GM12878 (cell line): Measurements from ENCODE around the gene KCNQ1OT1. TPM values are rescaled to one million over a fixed set of nuclear protein-coding genes. Genes with fewer than 3 reads are reported as not detected.

ENCODE experiments used
- ATAC-seq: fragments of 200-7000 bp; cut with Tn5 transposase; 3 replicates; pipeline ENCODE4 v1.9.1; 2020; ENCODE audit warnings: mild to moderate bottlenecking, moderate library complexity
- BruUV-seq: library from RNA; stranded (reverse); fragments of 400-500 nt; replicated peaks from 2 replicates; lab custom pipeline; 2021; lab: Mats Ljungman, UMichigan
- CTCF ChIA-PET: fragments of 300-600 bp; sonication (Branson Sonifier 250); formaldehyde crosslinking; extraction: SDS; loops from one replicate; lab custom pipeline; 2021; ENCODE audit warnings: inconsistent platforms; lab: Yijun Ruan, JAX
- POLR2A ChIA-PET: fragments of 350-600 bp; formaldehyde crosslinking; extraction: SDS; loops from one replicate; lab custom pipeline; 2021; ENCODE audit warnings: inconsistent platforms; lab: Charles Lee
- RAD21 ChIA-PET: fragments of 300-600 bp; sonication (Branson Sonifier 250); formaldehyde crosslinking; loops from one replicate; lab custom pipeline; 2023; ENCODE audit warnings: antibody characterized with exemption; ENCODE audit not compliant: unreplicated experiment; lab: Charles Lee
- SMC1A ChIA-PET: fragments of 300-600 bp; sonication (Branson Sonifier 250); formaldehyde crosslinking; loops from one replicate; lab custom pipeline; 2023; ENCODE audit not compliant: unreplicated experiment, uncharacterized antibody; lab: Charles Lee
- DNase-seq: peaks from one replicate; pipeline ENCODE4 v3.0.0-alpha.2; 2011; ENCODE audit warnings: low read depth, low spot score
- FAIRE-seq: peaks from 3 replicates; lab custom pipeline; 2011; peaks lifted over from hg19 to GRCh38; lab: Jason Lieb, UNC
- H2AFZ ChIP-seq: 2 replicates; pipeline ENCODE4 v1.6.0; 2011; ENCODE audit warnings: low read depth, low read length, control low read depth; ENCODE audit not compliant: control insufficient read depth
- H3K27ac ChIP-seq: 2 replicates; pipeline ENCODE4 v1.5.1; 2011; ENCODE audit warnings: control low read depth; ENCODE audit not compliant: control insufficient read depth, insufficient read depth
- H3K27me3 ChIP-seq, 2 experiments: replicated peaks in 1 of 2; 2 replicates each; pipeline versions ENCODE4 v1.6.0 to v1.6.1; 2011; ENCODE audit warnings: low read length in 1 of 2; ENCODE audit not compliant: control insufficient read depth in 2 of 2, insufficient read depth in 2 of 2
- H3K36me3 ChIP-seq, 2 experiments: 2 replicates each; pipeline ENCODE4 v1.5.1; 2011; ENCODE audit warnings: low read length in 1 of 2; ENCODE audit not compliant: control insufficient read depth in 2 of 2, insufficient read depth in 2 of 2
- H3K4me1 ChIP-seq: 2 replicates; pipeline ENCODE4 v1.6.1; 2011; ENCODE audit warnings: mild to moderate bottlenecking, low read length, moderate library complexity, mixed read lengths; ENCODE audit not compliant: control insufficient read depth, insufficient read depth
- H3K4me2 ChIP-seq: 2 replicates; pipeline ENCODE4 v1.6.0; 2011; ENCODE audit warnings: control low read depth; ENCODE audit not compliant: control insufficient read depth, insufficient read depth
- H3K4me3 ChIP-seq: fragments of 200-600 bp; sonication (generic); 2 replicates; pipeline ENCODE4 v1.5.1; 2016
- H3K79me2 ChIP-seq: 2 replicates; pipeline ENCODE4 v1.6.0; 2011; ENCODE audit warnings: low read length; ENCODE audit not compliant: control insufficient read depth, insufficient read depth
- H3K9ac ChIP-seq: 2 replicates; pipeline ENCODE4 v1.8.0; 2011; ENCODE audit warnings: low read length, control low read depth, mixed read lengths; ENCODE audit not compliant: control insufficient read depth, insufficient read depth
- H3K9me3 ChIP-seq: replicated peaks from 3 replicates; pipeline ENCODE4 v1.5.1; 2011; ENCODE audit warnings: mild to moderate bottlenecking, low read length; ENCODE audit not compliant: control insufficient read depth, insufficient read depth
- H4K20me1 ChIP-seq: 2 replicates; pipeline ENCODE4 v1.6.0; 2011; ENCODE audit not compliant: control insufficient read depth, insufficient read depth
- MEF2A ChIP-seq: IDR thresholded peaks from 2 replicates; pipeline ENCODE4 v1.6.1; 2011; ENCODE audit warnings: low read depth, mild to moderate bottlenecking, low read length, moderate library complexity; ENCODE audit not compliant: insufficient read depth
- NFXL1 ChIP-seq: fragments of 450-650 bp; IDR thresholded peaks from 2 replicates; pipeline ENCODE4 v1.6.1; 2017; ENCODE audit warnings: antibody characterized with exemption, mild to moderate bottlenecking, borderline replicate concordance
- RFX5 ChIP-seq: IDR thresholded peaks from 2 replicates; pipeline ENCODE4 v1.6.1; 2011; ENCODE audit warnings: low read depth, low read length, improper control_type of control experiment
- SMAD1 ChIP-seq: fragments of 450-650 bp; IDR thresholded peaks from 2 replicates; pipeline ENCODE4 v1.6.1; 2018; ENCODE audit warnings: mild to moderate bottlenecking, low read depth; ENCODE audit not compliant: partially characterized antibody
- SMARCA5 ChIP-seq: fragments of 450-650 bp; IDR thresholded peaks from 2 replicates; pipeline ENCODE4 v1.6.1; 2017; ENCODE audit warnings: mild to moderate bottlenecking
- YY1 ChIP-seq: IDR thresholded peaks from 2 replicates; pipeline ENCODE4 v1.6.1; 2011; ENCODE audit warnings: low read depth, mild to moderate bottlenecking, low read length
- WGBS: methylation state at CpG from one replicate; pipeline ENCODE4 v1.1.6; 2016; ENCODE audit warnings: low lambda C conversion rate; ENCODE audit not compliant: insufficient replicate concordance, insufficient coverage; ENCODE audit errors: missing lambda C conversion rate; 5-methylcytosine and 5-hydroxymethylcytosine counted together
- in situ Hi-C: fragments of 300-500 bp; cut with MboI; formaldehyde crosslinking; loops from 9 replicates; pipeline ENCODE4 v1.14.3; 2018; ENCODE audit warnings: mixed read lengths
- intact Hi-C: fragments of 100-400 bp; cut with micrococcal nuclease; formaldehyde crosslinking; loops from one replicate; pipeline ENCODE4 v1.14.2; 2022; ENCODE audit not compliant: unreplicated experiment
- polyA plus RNA-seq, 11 experiments: library from polyadenylated mRNA; depleted of rRNA in 4 of 11; unstranded in 6 of 11; stranded (reverse) in 5 of 11; fragments of >200 nt; fragmentation: Nextera tagmentation in 4 of 11; fragmentation: Illumina TruSeq in 1 of 11; extraction: Ambion mirVana in 4 of 11; extraction: Trizol in 1 of 11; gene quantifications; 1 replicate in 1 of 11; 2 replicates in 10 of 11; pipeline versions ENCODE4 v1.2.1 to v1.2.3, GENCODE V29; 2011 to 2016; ENCODE audit warnings: inconsistent platforms in 2 of 11, missing spikeins in 2 of 11, low read depth in 1 of 11
- total RNA-seq, 4 experiments: library from RNA; depleted of rRNA in 3 of 4; stranded (reverse); fragments of >200 nt in 3 of 4; fragmentation: Illumina TruSeq in 1 of 4; extraction: Trizol in 1 of 4; gene quantifications; 2 replicates each; pipeline versions ENCODE4 v1.2.1 to v1.2.3, GENCODE V29; 2013 to 2021
- TF ChIP-seq, protein P1 (sequence below): fragments of 450-650 bp; IDR thresholded peaks from 2 replicates; pipeline ENCODE4 v1.6.1; 2017; ENCODE audit warnings: low read depth, mild to moderate bottlenecking, moderate library complexity
- TF ChIP-seq, protein P2 (sequence below): IDR thresholded peaks from 2 replicates; pipeline ENCODE4 v1.6.1; 2012; ENCODE audit warnings: improper control_type of control experiment, low read depth, low read length; ENCODE audit not compliant: insufficient replicate concordance

The KCNQ1OT1 gene
- total and polyA plus RNA-seq, 10 of the 15 experiments (the other 5 are each of a cell fraction or from before 2014, with no cell fraction given) = 0.02 to 1.6 (median 0.41) TPM

DNA sequence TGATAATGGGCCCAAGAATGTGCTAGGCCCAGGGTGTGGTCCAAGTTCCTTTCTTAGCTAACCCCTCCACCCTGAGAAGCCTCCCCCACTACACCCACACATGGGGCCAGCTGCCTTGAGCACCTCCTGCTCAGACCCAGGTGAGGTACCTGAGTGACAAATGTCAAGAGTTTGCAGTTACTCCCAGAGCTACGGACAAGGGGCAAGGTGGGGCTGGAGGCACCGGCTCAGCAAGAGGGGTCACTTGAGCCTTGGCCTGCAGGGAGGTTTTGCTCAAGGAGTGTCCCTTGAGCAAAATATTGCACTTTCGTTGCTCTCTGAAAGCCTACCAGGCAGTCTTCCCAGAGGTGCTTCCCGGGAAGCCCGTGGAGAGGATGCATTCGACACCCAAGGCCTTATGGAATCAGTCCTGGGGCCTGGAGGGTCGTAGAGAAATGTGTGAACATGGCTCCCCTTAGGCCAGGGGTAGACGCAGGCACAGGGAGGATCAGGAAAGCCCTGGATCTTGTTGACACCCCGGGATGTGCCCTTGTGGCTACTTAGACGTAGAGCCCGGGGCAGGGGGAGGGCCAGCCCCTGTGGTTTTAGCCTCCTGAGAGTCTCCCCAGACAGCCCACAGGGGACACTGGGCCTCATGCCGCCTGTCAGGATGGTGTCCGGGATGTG lies 140.8 kb downstream of the KCNQ1OT1 start:
- Histone ChIP-seq H3K4me1 (no peaks in the 10 kb centered on the region), H4K20me1 (no peaks in the 10 kb centered on the region), H3K4me3 (no peak overlapping the region), H2AFZ (no peak overlapping the region), H3K9ac (no peak overlapping the region), H3K9me3 (no peaks in the 10 kb centered on the region), H3K36me3 (no peaks in the 10 kb centered on the region), H3K27me3 (no peaks in the 10 kb centered on the region; a peak in 1 of 4 replicates), H3K79me2 (no peaks in the 10 kb centered on the region), H3K27ac (no peak overlapping the region), H3K4me2 (no peak overlapping the region)
- ChIA-PET CTCF (interaction anchor here (0.6 kb wide), 1 partner anchor 548 kb away, joined by 3 read pairs; no protein-coding TSS in a partner anchor), SMC1A (no interaction called here), RAD21 (no interaction called here), POLR2A (no interaction called here)
- ATAC-seq (no peak), DNase-seq (no peak), FAIRE-seq (no peak)
- 37% methylated on average over 13 of the region's 13 CpGs for WGBS
- intact Hi-C loops (no loop called here), in situ Hi-C loops (no loop called here)
- TF ChIP-seq, protein P1, sequence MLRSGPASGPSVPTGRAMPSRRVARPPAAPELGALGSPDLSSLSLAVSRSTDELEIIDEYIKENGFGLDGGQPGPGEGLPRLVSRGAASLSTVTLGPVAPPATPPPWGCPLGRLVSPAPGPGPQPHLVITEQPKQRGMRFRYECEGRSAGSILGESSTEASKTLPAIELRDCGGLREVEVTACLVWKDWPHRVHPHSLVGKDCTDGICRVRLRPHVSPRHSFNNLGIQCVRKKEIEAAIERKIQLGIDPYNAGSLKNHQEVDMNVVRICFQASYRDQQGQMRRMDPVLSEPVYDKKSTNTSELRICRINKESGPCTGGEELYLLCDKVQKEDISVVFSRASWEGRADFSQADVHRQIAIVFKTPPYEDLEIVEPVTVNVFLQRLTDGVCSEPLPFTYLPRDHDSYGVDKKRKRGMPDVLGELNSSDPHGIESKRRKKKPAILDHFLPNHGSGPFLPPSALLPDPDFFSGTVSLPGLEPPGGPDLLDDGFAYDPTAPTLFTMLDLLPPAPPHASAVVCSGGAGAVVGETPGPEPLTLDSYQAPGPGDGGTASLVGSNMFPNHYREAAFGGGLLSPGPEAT = no peak
- TF ChIP-seq RFX5 (no peak), SMAD1 (no peak), MEF2A (no peak), YY1 (no peak)
- no TSS peak for BruUV-seq

- intact Hi-C loops = no loop called here
- in situ Hi-C loops = no loop called here
- Histone ChIP-seq H4K20me1 (no peaks in the 10 kb centered on the region), H3K4me2 (no peak overlapping the region), H2AFZ (no peak overlapping the region), H3K9ac (no peak overlapping the region), H3K27ac (no peak overlapping the region), H3K36me3 (no peaks in the 10 kb centered on the region), H3K79me2 (no peaks in the 10 kb centered on the region), H3K4me3 (no peak overlapping the region), H3K4me1 (no peaks in the 10 kb centered on the region), H3K27me3 (no peaks in the 10 kb centered on the region; a peak in 1 of 4 replicates), H3K9me3 (no peaks in the 10 kb centered on the region)
- BruUV-seq = no TSS peak
- no peak for DNase-seq
- ChIA-PET RAD21 (no interaction called here), POLR2A (no interaction called here), CTCF (no interaction called here), SMC1A (no interaction called here)
- ATAC-seq = no peak
- FAIRE-seq = no peak
- 44% methylated on average over 11 of the region's 17 CpGs for WGBS
- TF ChIP-seq SMARCA5 (no peak), NFXL1 (no peak), SMAD1 (no peak)
- TF ChIP-seq, protein P2, sequence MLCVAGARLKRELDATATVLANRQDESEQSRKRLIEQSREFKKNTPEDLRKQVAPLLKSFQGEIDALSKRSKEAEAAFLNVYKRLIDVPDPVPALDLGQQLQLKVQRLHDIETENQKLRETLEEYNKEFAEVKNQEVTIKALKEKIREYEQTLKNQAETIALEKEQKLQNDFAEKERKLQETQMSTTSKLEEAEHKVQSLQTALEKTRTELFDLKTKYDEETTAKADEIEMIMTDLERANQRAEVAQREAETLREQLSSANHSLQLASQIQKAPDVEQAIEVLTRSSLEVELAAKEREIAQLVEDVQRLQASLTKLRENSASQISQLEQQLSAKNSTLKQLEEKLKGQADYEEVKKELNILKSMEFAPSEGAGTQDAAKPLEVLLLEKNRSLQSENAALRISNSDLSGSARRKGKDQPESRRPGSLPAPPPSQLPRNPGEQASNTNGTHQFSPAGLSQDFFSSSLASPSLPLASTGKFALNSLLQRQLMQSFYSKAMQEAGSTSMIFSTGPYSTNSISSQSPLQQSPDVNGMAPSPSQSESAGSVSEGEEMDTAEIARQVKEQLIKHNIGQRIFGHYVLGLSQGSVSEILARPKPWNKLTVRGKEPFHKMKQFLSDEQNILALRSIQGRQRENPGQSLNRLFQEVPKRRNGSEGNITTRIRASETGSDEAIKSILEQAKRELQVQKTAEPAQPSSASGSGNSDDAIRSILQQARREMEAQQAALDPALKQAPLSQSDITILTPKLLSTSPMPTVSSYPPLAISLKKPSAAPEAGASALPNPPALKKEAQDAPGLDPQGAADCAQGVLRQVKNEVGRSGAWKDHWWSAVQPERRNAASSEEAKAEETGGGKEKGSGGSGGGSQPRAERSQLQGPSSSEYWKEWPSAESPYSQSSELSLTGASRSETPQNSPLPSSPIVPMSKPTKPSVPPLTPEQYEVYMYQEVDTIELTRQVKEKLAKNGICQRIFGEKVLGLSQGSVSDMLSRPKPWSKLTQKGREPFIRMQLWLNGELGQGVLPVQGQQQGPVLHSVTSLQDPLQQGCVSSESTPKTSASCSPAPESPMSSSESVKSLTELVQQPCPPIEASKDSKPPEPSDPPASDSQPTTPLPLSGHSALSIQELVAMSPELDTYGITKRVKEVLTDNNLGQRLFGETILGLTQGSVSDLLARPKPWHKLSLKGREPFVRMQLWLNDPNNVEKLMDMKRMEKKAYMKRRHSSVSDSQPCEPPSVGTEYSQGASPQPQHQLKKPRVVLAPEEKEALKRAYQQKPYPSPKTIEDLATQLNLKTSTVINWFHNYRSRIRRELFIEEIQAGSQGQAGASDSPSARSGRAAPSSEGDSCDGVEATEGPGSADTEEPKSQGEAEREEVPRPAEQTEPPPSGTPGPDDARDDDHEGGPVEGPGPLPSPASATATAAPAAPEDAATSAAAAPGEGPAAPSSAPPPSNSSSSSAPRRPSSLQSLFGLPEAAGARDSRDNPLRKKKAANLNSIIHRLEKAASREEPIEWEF = no peak
Observed at GRCh38 chr11:2558397-2558796, 141.4 kb downstream of the KCNQ1OT1 start.
